ENCODE results near the gene KRI1. TPM values are rescaled to one million over a fixed set of nuclear protein-coding genes. Genes with fewer than 3 reads are reported as not detected.
"Not testable (repeated sequence)": the region's sequence is repeated elsewhere in the genome, so short reads cannot be mapped to it uniquely, and the experiment has no call there.

KRI1 gene
- polyA plus RNA-seq, 1 donor: 22.0 TPM

GRCh38 chr19:10550336-10550735 lies 15.5 kb downstream of the KRI1 start:
- no peak for DNase-seq (ENCODE audit: low read depth)

GRCh38 chr19:10549733-10550132 lies 16.1 kb downstream of the KRI1 start:
- no peak for DNase-seq (ENCODE audit: low read depth)

GRCh38 chr19:10548746-10549276 lies 17.0 kb downstream of the KRI1 start:
- no peak for DNase-seq (ENCODE audit: low read depth)

GRCh38 chr19:10546817-10547216 lies 19.0 kb downstream of the KRI1 start:
- no peak for DNase-seq (ENCODE audit: low read depth)

DNA sequence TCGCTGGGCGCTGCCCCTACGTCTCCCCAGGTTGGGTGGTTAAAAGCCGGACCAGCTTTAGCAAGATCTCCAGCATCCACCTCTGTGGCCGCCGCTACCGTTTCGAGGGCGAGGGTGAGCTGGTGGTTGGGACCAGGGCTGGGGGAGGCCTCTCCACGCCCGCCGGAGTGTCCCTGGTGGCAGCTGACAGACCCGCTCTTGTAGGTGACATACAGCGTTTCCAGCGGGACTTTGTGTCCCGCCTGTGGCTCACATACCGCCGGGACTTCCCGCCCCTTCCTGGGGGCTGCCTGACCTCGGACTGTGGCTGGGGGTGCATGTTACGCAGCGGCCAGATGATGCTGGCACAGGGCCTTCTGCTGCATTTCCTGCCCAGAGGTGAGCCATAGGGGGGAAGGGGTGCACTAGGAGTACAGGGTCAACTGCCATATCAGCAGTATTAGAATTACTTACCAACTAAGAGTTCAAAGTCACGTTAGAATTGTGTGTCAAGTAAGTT lies 21.0 kb downstream of the KRI1 start:
- no peak for DNase-seq (ENCODE audit: low read depth)

- no peak for DNase-seq (ENCODE audit: low read depth)
Observed at GRCh38 chr19:10544242-10544752, 21.5 kb downstream of the KRI1 start.

DNA sequence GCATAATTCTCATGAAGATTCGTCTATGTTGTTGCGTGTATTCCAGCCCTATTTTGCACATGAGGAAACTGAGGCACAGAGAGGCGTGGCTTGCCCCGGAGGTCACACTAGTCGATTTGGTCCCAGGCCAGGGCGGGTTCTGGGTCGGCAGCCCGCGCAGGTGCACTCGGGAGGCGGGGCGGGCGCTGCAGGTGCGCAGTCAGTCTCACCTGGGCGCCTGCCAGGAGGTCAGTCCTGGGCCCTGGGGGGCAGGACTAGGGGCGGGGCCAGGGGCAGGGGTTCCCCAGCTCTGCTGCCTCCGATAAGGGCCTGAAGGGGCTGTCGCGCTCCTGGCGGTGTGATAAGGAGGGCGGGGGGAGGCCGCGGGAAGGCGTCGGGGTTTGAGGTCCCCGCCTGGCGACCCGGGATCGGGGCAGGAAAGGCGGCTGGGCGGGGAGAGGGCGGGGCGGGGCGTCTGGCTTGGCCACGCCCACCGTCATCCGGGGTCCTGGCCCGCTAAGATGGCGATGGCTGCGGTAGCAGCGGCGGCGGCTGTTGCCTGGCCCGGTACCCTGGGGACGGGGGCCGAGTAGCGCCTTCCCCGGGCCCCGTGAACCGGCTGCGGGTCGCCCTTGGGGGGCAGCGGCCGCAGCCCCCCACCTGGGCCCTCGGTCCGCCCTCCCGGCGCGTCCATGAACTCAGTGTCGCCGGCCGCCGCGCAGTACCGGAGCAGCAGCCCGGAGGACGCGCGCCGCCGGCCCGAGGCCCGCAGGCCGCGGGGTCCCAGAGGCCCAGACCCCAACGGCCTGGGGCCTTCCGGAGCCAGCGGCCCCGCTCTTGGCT lies 22.2 kb downstream of the KRI1 start, which contains the start of gene ATG4D:
ATG4D (plus strand) TSS at position 485 of the 822 bp plus-strand sequence; CDS start at position 672, 187 bp downstream.
- DNase-seq (ENCODE audit: low read depth): no peak

GRCh38 chr19:10543059-10543419 lies 22.8 kb downstream of the KRI1 start:
- no peak for DNase-seq (ENCODE audit: low read depth)

DNA sequence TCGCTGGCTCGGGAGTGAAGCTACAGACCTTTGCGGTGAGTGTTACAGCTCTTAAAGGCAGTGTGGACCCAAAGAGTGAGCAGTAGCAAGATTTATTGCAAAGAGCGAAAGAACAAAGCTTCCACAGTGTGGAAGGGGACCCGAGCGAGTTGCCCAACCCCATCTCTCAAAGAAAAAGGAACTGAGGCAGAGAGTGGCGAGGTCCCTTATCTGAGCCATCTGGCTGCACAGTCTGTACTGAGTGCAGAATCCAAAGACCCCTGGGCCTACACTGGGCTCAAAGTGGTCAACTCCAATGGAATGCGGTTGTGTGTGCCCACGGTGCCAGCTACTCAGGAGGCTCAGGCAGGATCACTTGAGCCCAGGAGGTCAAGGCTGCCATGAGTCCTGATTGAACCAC lies 26.8 kb downstream of the KRI1 start:
- not testable (repeated sequence) for DNase-seq (ENCODE audit: low read depth)

DNA sequence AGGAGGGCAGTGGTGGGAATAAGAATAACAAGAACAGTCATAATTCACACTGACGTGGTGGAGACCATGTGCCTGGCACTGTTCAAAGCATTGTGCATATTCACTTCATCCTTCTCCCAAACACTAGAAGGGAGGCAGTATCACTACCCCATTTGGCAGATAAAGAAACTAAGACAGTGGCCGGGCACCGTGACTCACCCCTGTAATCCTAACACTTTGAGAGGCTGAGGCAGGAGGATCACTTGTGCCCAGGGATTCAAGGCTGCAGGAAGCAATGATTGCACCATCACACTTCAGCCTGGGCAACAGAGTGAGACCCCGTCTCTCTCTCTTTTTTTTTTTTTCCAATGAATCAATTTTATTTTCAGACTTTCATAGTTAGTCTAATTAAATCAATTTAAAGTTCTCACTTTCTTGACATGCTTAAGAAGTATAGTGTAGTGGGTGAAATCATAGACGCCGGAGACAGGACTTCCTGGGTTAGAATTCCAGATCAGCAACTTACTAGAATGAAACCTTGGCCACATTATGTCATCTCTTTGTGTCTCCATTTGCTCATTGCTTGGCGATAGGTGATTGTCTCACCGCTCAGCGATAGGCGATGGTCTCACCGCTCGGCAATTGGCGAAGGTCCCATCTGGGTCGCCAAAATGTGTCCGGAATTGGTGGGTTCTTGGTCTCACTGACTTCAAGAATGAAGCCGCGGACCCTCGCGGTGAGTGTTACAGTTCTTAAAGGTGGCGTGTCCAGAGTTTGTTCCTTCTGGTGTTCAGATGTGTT lies 27.4 kb downstream of the KRI1 start:
- DNase-seq (ENCODE audit: low read depth): no peak

- no peak for DNase-seq (ENCODE audit: low read depth)
Observed at GRCh38 chr19:10537668-10538067, 28.1 kb downstream of the KRI1 start.

- DNase-seq (ENCODE audit: low read depth): no peak
Observed at GRCh38 chr19:10535613-10536012, 30.2 kb downstream of the KRI1 start.

DNA sequence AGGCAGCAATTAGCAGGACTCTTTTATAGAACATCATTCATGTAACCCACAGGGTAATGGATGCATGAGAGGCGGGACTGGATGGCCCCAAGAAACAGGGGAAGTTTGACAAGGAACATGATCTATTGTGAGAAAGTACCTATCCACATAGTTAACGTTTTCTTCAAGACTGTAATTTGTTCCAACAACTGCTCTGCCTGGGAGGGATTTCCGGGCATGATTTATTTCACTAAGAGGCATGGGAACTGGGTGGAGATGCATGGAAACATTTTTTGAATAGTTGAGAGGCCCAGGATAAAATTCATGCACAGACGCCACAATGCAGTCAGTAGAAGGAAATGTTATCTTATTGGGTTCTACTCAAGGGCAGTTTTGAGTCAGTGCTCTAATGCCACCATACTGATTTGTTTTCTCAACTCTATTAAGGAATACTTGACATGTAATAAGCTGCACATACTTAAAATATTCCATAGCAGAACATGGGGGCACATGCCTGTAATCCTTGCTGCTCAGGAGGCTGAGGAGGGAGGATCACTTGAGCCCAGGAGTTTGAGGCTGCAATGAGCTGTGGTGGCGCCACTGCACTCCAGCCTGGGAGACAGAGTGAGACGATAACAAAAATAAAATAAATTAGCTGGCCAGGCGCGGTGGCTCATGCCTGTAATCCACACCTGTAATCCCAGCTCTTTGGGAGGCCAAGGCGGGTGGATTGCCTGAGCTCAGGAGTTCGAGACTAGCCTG lies 32.0 kb downstream of the KRI1 start:
- no peak for DNase-seq (ENCODE audit: low read depth)

DNA sequence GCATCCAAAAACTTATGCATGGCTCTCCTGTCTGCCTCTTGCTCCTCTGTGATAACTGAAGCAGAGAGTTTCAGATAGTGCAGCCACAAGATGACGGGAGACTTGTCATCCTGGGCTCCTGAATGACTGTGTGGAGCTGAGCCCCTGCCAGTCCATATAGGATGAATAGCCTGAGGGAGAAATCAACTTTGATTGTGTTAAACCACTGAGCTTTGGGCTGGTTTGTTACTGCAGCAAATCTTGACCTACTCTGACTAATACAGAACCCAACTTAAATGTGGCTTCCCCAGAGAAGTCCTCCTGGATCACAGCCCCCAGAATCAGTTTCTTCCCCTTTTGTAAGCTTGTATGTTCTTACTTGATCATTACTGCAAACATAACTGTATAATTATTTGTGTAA lies 33.4 kb downstream of the KRI1 start:
- no peak for DNase-seq (ENCODE audit: low read depth)

DNA sequence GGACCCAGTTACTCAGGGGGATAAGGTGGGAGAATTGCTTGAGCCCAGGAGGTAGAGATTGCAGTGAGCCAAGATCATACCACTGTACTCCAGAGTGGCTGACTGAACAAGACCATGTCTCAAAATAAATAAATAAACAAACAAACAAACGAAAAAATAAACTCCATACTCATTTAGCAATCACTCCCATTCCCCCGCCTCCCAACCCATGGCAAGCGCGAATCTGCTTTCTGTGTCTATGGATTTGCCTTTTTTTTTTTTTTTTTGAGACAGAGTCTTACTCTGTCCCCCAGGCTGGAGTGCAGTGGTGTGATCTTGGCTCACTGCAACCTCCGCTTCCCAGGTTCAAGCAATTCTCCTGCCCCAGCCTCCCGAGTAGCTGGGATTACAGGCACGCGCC lies 38.9 kb downstream of the KRI1 start:
- DNase-seq (ENCODE audit: low read depth): not testable (repeated sequence)

DNA sequence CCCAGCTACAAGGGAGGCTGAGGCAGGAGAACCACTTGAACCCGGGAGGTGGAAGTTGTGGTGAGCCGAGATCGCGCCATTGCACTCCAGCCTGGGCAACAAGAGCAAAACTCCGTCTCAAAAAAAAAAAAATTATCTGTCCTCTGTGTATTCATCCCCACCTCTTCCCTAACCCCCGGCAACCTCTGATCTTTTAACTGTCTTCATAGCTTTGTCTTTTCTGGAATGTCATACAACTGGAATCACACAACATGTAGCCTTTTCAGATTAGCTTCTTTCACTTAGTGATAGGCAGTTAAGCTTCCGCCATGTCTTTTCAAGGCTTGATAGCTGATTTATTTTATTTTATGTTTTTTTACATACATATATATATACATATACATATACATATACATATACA lies 40.2 kb downstream of the KRI1 start:
- no peak for DNase-seq (ENCODE audit: low read depth)

- no peak for DNase-seq (ENCODE audit: low read depth)
Observed at GRCh38 chr19:10523135-10523636, 42.6 kb downstream of the KRI1 start.

DNA sequence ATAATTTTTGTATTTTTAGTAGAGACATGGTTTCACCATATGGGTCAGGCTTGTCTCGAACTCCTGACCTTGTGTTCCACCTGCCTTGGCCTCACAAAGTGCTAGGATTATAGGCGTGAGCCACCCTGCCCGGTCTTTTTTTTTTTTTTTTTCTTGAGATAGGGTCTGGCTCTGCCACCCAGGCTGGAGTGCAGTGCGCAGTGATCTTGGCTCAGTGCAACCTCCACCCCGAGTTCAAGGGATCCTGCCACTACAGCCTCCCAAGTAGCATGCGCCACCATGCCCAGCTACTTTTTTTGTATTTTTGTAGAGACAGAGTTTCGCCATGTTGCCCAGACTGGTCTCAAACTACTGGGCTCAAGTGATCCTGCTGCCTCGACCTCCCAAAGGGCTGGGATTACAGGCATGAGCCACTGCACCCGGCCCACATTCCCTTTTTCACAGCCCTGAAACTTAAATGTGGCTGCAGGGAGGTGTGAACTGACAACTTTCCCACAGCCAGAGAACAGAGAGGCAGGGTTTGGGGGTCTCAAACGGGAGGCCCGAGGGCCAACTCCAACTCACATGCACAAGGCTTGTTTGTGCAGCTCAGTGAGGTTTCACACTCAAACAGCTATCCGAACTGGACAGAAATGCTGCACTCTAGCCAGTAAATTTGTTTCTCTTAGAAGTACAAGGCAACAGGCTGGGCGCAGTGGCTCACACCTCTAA lies 44.2 kb downstream of the KRI1 start:
- no peak for DNase-seq (ENCODE audit: low read depth)

- DNase-seq (ENCODE audit: low read depth): no peak
Observed at GRCh38 chr19:10520652-10521318, 45.0 kb downstream of the KRI1 start.

GRCh38 chr19:10519421-10519820 lies 46.4 kb downstream of the KRI1 start:
- no peak for DNase-seq (ENCODE audit: low read depth)

Data from forelimb muscle (tissue), 1 donor.